GM19467 (cell line): ENCODE measurements around the gene GPR183.
"Not testable (repeated sequence)": the region's sequence is repeated elsewhere in the genome, so short reads cannot be mapped to it uniquely, and the experiment has no call there.

Source experiments
- ATAC-seq: cut with Tn5 transposase; IDR thresholded peaks from one replicate; pipeline ENCODE4 v1.9.1; 2021; ENCODE audit warnings: mild to moderate bottlenecking, moderate library complexity; ENCODE audit not compliant: unreplicated experiment

The GPR183 gene

GRCh38 chr13:99250982-99251825 lies 56.0 kb downstream of the GPR183 start:
- ATAC-seq: no peak

GRCh38 chr13:99249606-99250005 lies 57.6 kb downstream of the GPR183 start:
- ATAC-seq: not testable (repeated sequence)

GRCh38 chr13:99249178-99249577 lies 58.0 kb downstream of the GPR183 start:
- ATAC-seq: not testable (repeated sequence)

- ATAC-seq: no peak
Observed at GRCh38 chr13:99246100-99246499, 61.1 kb downstream of the GPR183 start.
